GM19240 (cell line): ENCODE measurements around the gene PRKX.
"Not testable (repeated sequence)": the region's sequence is repeated elsewhere in the genome, so short reads cannot be mapped to it uniquely, and the experiment has no call there.

Experiments used
- DNase-seq: peaks from one replicate; pipeline ENCODE4 v3.0.0; 2011; ENCODE audit warnings: low spot score; ENCODE audit not compliant: insufficient read length

PRKX gene

DNA sequence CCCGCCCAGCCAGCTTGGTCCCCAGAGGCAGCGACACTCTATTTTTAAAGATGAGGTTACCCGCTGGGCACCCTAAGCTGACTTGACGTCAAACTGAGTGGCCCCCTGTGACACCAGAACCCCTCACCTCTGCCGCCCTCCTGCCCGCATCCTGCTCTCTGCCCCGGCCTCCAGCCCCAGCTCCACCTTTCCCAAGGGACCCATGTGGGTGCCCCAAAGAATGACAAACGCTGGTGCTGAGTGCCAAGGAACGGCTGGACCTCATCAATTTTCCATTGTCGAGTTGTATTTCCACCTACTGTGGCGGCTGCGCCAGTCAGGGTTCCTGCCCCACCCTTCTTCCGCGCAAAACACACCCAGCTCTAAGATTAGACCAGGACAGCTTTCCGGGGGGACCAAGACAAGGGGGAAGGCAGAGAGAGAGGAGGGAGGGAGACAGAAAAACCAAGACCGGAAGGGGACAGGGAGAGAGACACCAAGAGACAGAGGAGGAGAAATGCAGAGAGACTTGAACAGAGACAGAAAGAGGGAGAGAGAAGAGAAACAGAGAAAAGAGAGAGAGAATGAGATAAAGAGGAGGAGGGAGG is 2.0 kb downstream of the PRKX start:
- DNase-seq, result no peak

DNA sequence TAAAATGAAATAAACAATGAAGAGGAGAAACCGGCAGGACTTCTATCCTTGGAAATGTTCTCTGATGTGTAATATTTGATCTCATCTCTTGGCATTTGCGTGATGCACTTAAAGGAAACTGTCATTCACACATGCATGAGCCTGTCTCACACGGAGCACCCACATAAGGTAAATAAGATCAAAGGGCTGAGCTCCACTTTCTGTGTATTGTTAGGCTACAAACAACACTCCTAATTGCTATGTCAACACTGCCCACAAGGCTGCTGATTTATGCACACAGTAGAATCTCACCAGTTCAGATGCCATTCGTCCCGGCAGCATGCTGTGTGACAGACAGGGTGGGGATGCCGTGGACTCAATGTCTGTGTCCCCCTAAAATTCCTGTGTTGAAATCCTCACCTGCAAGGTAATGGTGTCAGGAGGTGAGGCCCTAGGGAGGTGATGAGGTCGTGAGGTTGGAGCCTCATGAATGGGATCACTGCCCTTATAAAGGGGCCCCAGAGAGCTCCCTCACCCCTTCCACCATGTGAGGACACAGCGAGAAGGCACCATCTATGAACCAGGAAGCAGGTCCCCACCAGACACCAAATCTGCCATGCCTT is 5.7 kb downstream of the PRKX start:
- DNase-seq, result not testable (repeated sequence)

DNA sequence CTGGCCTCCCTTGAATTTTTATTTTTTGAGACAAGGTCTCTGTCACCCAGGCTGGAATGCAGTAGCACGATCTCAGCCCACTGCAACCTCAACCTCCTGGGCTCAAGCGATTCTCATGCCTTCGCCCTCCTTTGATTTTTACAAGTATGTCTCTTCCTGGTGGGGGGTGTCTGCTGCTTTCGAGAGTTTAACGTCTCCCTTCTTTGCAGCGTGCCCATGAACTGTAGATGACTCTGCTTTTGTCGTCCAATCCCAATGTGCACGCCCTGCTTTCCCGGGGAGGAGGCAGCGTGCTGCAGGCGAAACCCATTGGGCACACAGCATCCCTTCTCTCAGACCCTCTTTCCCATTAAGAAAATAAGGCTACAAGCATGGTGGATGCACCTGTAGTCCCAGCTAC is 7.0 kb downstream of the PRKX start:
- no peak for DNase-seq

DNA sequence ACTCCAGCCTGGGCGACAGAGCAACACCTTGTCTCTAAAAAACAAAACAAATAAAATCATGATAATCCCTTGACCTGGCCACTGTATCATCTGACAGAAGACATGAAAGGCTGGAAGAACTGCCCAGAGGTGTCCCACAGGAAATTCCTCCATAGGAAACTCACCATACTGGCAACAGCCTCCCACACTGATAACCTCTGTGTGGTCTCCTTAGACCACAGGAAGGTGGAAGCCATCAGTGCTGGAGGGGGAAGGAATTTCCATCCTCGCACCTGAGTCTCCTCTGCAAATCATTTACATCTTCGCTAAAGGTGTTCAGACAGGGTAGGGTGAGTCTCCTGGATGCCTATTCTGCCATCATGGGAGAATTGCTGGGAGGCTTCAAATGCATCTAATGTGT is 10.2 kb downstream of the PRKX start:
- not testable (repeated sequence) for DNase-seq

DNA sequence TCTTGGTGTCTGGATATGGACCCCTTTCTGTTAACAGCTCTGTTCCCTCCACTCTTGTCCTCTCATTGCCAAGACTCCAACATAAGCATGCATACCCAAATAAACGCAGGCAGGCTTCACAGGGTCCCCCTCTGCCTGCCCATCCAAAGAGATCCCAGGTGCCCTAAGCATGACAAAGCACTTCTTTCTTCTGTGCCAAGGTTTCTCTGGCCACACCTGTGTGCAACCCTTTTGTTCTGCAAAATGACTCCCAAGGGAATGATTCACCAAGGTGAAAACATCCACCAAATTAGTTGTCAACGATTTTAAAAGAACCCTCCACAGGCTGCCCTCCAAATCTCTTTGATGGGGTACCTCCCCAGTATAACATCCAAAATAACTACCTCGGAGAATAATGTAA is 11.4 kb downstream of the PRKX start:
- not testable (repeated sequence) for DNase-seq

DNA sequence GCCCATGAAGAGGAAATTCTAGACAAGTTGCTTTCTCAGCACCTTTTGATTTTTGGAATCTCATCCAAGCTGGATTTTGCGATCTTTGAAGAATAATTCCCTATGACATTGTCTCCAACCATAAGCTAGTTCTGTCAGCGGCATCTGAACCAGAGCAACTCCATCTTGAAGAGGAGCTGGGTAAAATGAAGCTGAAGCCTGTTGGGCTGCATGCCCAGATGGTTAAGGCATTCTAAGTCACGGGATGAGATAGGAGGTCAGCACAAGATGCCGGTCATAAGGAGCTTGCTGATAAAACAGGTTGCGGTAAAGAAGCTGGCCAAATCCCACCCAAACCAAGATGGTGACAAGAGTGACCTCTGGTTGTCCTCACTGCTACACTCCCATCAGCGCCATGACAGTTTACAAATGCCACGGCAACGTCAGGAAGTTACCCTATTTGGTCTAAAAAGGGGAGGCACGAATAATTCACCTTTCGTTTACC is 12.0 kb downstream of the PRKX start:
- not testable (repeated sequence) for DNase-seq

DNA sequence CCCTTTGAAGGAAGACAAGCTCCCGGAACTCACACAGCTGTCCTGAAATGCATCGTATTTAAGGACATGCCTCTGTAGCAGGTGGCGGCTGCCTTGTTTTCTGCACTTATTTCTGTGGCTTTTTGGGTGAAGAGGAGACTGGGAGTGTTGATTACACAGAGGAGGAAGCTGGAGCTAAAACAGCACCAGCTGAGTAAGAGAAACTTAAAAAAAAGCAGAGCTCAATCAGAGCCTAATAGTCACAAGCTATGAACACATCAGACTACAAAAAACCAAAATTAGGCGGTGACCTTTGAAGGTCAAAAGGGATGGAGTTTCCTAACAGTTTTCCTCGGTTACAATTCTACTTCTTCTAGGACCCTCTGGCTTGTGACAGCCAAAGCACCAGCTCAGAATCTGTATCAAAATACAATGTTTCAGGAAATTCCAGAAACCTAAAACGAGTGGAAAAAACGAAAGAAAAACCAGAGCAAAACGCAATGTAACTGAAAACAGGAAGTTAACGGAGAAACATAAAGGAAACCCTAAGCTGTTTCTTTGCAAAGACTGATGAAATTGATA is 13.5 kb downstream of the PRKX start:
- no peak for DNase-seq

DNA sequence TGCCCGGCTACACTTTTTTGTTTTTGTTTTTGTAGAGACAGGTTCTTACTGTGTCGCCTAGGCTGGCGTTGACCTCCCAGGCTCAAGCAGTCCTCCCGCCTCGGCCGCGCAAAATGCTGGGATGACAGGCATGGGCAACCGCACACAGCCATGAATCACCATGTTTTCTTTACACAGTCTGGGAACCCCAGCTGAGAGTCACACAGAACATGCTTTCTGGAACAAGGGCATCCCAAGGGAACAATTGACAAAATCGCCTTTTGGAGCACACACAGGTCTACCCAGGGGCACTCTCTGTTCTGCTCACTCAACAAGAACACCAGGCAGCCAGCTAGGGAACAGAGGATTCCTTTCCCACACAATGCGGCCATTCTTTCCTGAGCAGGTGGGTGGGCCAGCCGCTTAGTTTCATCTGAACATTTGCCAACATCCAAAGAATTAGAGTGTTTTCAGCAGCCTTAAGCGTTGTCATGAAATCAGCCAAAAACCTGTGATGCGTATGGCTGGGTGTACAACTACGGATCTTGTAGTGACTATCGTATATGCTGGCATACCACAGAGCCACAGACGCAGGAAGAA is 15.7 kb downstream of the PRKX start:
- DNase-seq, result no peak

DNA sequence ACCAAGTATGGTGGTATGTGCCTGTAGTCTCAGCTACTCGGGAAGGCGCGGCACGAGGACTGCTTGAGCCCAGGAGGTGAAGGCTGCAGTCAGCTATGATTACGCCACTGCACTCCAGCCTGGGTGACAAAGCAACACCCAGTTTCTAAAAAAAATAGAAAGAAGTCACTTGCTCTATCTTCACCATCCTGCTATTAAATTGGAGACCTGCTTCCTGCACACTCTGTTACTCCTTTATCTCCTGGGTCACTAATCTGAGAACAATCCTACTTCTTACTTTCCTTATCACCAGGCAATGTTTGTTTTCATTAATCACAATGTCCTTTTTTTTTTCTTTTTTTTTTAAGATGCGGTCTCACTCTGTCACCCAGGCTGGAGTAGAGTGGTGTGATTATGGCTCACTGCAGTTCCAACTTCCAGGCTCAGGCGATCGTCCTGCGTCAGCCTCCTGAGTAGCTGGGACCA is 16.2 kb downstream of the PRKX start:
- no peak for DNase-seq

DNA sequence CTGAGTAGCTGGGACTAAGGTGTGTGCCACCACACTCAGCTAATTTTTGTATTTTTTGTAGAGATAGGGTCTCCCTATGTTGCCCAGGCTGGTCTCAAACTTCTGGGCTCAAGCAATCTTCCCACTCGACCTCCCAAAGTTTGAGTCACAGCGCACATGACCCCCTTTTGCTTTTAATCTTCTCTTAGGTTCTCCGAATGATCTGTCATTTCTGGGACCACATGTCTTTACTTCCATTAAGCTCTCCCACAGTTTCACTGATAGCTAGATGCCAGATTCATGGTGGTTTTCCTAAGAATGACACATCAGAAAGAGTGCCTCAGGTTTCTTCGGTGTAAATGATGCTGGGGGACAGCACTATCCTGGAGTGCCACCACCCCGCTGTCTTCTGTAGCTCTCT is 17.9 kb downstream of the PRKX start:
- no peak for DNase-seq

DNA sequence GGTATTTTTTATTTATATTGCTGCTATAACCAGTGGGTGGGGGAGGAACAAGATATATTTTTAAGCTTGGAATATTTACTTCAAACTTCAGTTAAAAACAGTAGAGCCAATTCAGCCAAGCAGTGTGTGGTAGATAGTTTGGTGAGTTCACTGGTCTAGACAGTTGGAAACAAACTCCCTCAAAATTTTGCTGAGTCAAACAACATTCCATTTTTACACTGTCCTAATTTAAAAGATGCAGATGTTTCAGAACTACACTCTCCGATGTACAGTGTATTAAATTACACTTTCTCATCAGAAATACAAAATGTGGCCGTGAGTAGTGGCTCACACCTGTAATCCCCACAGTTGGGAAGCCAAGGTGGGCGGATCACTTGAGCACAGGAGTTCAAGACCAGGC is 23.3 kb downstream of the PRKX start:
- DNase-seq, result no peak

DNA sequence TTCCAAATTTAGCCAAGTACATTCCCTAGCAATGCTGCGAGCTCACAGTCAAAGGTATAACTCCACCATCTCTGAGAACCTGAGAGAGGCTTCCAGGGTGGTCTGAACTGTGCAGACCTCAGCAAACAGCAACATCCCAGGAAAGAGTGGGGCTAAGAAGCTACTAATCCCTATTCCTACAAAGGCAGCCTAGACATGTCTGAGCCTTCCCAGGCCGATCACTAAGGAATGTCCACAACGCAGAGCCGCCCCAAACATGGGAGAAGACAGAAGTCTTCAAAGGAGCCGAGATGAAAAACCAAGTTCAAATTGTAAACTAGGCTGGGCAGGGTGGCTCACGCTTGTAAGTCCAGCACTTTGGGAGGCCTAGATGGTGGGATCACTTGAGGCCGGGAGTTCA is 30.2 kb downstream of the PRKX start:
- not testable (repeated sequence) for DNase-seq

DNA sequence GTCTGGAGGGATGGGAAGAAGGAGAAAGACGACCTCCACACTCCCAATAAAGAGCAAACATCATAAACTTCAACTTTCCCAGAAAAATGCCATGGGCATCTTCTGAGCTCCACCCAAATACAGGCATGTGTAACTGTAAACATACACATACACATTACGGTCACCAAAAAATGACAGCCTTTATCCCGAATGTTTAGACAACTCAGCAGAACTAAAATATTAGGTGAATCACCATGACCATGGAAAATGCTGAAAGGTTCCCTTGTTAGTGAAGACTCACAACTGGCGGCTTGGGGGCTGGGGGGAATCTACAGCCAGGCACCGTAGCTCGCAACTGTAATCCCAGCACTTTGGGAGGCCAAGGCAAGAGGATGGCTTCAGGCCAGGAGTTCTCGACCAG is 33.0 kb downstream of the PRKX start:
- DNase-seq, result no peak

DNA sequence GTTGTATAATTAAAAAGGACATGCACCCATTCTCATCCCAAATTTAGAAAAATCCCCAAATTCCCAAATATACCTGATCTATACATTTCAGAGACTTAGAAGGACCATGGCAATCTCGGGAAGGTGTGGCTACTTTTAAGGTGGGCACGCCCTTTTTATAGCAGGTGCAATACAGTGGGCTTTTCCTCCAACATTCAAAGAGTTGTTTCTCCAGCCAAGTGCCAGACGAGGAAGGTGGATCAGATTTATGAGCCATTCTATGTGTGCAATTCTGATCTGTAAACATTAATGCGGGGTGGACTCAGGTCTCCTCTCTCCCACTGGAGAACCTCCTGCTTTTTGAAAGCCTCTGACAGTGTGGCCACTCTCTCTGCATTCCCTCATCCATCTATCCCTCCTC is 33.8 kb downstream of the PRKX start:
- DNase-seq, result no peak

DNA sequence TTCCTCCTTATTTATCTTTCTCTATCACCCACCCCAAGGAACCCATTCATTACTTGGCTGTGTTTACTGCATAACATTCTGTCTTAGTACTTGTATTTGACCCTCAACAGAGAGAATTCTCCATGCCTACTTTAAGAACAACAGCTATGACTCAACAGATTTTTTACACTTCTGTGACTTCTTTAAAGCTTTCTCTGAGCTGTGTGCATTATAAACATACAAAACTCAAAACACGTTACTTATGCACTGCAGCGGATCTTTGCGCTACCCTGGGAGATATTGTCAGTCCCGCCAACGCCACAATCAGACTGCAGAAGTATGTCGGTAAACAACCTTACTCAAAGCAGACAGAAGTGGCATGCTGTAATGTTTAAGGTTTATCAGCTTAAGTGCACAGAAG is 35.1 kb downstream of the PRKX start:
- no peak for DNase-seq

DNA sequence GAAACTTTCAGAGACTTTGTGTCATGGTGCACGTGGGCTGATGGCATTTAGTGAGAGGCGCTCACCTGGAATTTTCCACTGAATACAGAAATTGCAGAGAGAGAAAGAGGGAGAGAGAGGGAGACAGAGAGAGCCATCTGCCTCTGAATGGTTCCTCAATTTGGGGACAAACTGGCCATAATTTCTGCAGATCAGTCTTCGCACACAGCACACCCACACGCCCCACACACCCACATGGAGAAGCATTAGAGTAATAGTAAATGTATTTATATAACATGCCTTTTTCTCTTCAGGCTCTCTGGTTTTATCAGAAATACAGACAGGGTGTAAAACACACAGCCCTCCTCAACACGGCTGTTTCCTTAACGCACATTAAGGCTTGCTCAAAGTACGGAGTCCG is 38.6 kb downstream of the PRKX start:
- DNase-seq, result no peak

DNA sequence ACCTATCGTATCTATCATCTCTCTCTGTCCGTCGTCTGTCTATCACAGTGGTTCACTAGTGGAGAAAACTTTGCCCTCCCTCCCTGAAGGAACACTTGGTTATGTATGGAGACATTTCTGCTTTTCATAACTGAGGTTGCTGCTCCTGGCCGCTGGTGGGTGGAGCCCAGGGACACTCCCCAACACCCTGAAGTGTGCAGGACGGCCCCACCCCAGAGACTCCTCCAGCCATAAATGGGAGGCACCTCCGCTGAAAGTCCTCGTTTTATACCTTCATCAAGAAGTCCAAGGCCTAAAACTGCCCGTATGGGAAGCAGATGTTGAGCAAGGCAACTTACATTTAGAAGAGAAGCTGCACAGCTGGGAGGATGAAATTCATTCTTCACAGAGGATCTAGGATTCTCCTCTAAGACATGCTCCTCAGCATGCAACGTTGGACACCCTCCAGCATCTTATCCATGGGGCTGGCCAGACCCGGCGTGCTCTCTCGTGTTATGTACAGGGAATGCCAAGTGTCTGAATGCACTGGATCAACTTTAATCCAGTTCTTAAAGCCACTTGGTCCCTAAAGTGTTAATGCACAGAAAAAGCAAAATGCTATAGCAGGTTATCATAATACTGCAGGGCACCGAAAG is 43.5 kb downstream of the PRKX start:
- DNase-seq, result no peak

DNA sequence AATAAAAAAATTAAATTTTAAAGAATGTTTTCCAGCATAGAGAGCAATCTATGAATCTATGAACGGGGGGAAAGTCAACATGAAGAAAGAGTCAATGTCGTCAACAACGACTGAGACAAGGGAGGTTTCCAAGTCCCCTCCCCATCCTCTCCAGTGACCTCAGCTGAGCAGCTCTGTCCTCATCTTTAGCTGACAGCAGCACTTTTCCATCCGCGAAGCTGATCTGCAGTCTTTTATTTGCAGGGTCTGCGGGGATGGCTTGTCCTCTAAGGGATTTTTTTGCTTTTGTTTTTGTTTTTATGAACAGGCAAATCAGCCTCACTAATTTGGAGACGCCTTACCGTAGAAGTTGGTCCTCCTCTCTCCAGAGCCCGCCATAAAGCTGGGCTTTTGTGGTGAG is 46.5 kb downstream of the PRKX start:
- no peak for DNase-seq

DNA sequence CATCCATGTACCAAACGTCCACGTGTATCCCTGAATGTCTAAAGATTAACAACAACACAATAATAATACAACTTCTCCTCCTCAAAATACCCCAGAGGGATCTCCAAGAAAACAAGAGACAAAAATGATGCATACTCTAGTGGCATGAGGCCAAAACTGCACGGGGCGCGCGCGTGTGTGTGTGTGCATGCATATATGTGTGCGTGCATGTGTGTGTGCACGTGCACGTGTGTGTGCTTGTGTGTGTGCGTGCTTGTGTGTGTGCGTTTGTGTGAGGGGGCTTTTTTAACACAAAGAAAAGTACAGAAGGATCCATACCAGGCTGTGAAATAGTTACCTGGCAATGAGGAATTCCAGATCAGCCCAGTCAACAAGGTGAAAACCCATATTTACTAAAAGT is 48.5 kb downstream of the PRKX start:
- DNase-seq, result no peak

DNA sequence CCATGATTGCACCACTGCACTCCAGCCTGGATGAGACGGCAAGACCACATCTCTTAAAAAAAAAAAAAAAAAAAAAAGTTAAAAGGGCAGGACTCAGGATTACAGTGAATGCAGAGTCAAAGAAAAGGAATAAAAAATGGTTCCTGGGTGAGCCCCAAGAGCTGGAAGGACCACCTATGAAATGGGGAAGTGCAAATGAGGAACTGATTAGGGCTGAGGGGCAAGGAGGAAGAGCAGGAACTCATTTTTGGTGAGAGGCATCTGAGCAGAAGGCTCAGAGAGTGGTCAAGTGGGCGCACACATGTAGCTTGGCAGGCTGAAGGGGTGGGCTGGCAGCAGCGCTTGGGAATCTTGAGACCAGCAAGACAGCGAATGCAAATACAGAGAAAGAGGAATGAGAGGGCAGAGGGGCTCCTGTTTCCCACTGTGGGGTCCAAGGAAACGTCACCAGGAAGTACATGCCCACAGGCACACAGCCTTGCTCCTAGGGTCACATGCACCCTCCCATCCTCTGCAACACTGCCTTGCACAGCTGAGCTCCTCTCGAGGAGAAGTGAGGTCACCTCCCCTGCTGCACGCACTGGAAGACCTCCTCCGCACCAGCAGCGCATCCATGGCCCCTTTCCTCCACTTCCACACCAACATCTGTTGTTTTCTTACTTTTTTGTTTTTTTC is 49.7 kb downstream of the PRKX start:
- DNase-seq, result not testable (repeated sequence)

DNA sequence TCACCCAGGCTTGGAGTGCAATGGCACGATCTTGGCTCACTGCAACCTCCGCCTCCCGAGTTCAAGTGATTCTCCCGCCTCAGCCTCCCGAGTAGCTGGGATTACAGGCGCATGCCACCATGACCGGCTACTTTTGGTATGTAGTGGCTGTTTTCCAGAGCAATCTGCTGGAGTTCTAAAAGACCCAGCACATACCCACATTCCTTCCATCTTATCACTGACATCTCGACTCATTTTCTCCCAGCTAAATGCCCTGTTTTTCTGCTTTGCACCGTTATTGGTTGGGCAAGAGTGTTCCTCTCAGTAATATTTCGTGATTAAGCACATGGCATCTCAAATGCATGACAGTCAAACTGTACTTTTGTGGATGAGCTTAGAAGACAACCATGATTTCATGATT is 53.7 kb downstream of the PRKX start:
- DNase-seq, result no peak

DNA sequence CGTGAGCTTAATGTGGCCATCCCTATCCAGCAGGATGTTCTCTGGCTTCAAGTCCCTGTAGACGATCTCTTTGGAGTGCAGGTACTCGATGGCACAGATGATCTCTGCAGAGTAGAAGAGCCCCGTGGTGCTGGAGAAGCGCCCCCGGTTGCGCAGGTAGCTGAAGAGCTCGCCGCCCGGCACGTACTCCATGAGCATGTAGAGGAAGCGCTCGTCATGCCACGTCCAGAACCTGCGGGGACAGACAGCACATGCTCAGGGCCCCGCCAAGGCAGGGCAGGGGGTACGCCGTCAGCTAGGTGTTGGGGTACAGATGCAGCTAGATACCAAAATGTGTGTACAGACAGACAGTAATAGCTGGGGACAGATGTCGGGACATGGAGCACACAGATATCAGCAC is 58.3 kb downstream of the PRKX start:
- no peak for DNase-seq
